HG03064 (cell line): ENCODE data around the gene BCL2L14.

Experiments used
- ATAC-seq: cut with Tn5 transposase; IDR thresholded peaks from one replicate; pipeline ENCODE4 v1.9.1; 2021; ENCODE audit warnings: low read depth; ENCODE audit not compliant: unreplicated experiment

BCL2L14 gene

GRCh38 chr12:12051668-12052067 is 19.1 kb upstream of the BCL2L14 start:
- ATAC-seq: no peak

GRCh38 chr12:12054993-12055392 is 15.7 kb upstream of the BCL2L14 start:
- no peak for ATAC-seq

GRCh38 chr12:12056951-12057350 is 13.8 kb upstream of the BCL2L14 start:
- no peak for ATAC-seq

- ATAC-seq: no peak
These were observed 6.1 kb upstream of the BCL2L14 start for GRCh38 chr12:12064596-12064995.

GRCh38 chr12:12068751-12069150 is 2.0 kb upstream of the BCL2L14 start:
- ATAC-seq: no peak

GRCh38 chr12:12069821-12070548 is 754 bp upstream of the BCL2L14 start:
- ATAC-seq: no peak

GRCh38 chr12:12072064-12072760 is 1.5 kb downstream of the BCL2L14 start:
- ATAC-seq: no peak

GRCh38 chr12:12079291-12079690 is 8.6 kb downstream of the BCL2L14 start:
- no peak for ATAC-seq

GRCh38 chr12:12081836-12082497 is 11.2 kb downstream of the BCL2L14 start:
- no peak for ATAC-seq

- ATAC-seq: no peak
These were observed 12.9 kb downstream of the BCL2L14 start for GRCh38 chr12:12083688-12084087.

- no peak for ATAC-seq
These were observed 15.6 kb downstream of the BCL2L14 start for GRCh38 chr12:12086362-12086761.

GRCh38 chr12:12086973-12087692 is 16.4 kb downstream of the BCL2L14 start:
- no peak for ATAC-seq

GRCh38 chr12:12087693-12088034 is 16.9 kb downstream of the BCL2L14 start:
- ATAC-seq: no peak

GRCh38 chr12:12088147-12088546 is 17.4 kb downstream of the BCL2L14 start:
- ATAC-seq: no peak

GRCh38 chr12:12088761-12089160 is 18.0 kb downstream of the BCL2L14 start:
- no peak for ATAC-seq

GRCh38 chr12:12091071-12091470 is 20.3 kb downstream of the BCL2L14 start:
- no peak for ATAC-seq

- no peak for ATAC-seq
These were observed 21.4 kb downstream of the BCL2L14 start for GRCh38 chr12:12091977-12092663.

- no peak for ATAC-seq
These were observed 23.7 kb downstream of the BCL2L14 start for GRCh38 chr12:12094481-12094880.

GRCh38 chr12:12095021-12095420 is 24.3 kb downstream of the BCL2L14 start:
- no peak for ATAC-seq

- no peak for ATAC-seq
These were observed 27.4 kb downstream of the BCL2L14 start for GRCh38 chr12:12097891-12098690.
